A673 (cell line): ENCODE data around the gene NTRK3.

Experiments used
- EZH2 ChIP-seq: fragments of 200-600 bp; sonication (generic); IDR thresholded peaks from 2 replicates; pipeline ENCODE4 v1.6.1; 2017; ENCODE audit warnings: borderline replicate concordance, low read depth, mild to moderate bottlenecking, mixed read lengths, antibody characterized with exemption, low read length; ENCODE audit not compliant: poor library complexity, severe bottlenecking
- TF ChIP-seq, protein P1 (sequence below): fragments of 300-800, 200-600 bp; sonication (generic); conservative IDR thresholded peaks from 2 replicates; pipeline ENCODE4 v1.5.1; 2017; ENCODE audit warnings: low read depth, mild to moderate bottlenecking, antibody characterized with exemption, low read length, moderate library complexity, mixed read lengths

DNA sequence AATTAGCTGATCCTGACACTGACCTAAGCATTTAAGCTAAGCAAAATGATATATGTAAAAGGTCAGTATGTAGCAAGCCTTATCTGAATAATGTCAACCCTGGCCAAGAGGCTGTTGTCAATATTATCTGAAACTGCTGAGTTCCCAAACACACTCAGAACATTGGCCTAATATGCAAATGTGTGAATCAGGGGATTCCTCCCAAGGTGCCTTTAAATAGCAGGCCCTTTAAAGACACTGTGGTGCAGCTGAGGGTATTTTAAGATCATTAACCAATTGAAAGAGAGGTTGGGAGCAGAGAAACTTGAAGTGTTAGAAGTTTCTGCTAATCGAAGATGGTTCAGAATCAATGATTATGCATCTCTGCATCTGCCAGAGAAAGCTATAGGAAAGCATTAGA, 207.0 kb downstream of the NTRK3 start:
- TF ChIP-seq, protein P1, sequence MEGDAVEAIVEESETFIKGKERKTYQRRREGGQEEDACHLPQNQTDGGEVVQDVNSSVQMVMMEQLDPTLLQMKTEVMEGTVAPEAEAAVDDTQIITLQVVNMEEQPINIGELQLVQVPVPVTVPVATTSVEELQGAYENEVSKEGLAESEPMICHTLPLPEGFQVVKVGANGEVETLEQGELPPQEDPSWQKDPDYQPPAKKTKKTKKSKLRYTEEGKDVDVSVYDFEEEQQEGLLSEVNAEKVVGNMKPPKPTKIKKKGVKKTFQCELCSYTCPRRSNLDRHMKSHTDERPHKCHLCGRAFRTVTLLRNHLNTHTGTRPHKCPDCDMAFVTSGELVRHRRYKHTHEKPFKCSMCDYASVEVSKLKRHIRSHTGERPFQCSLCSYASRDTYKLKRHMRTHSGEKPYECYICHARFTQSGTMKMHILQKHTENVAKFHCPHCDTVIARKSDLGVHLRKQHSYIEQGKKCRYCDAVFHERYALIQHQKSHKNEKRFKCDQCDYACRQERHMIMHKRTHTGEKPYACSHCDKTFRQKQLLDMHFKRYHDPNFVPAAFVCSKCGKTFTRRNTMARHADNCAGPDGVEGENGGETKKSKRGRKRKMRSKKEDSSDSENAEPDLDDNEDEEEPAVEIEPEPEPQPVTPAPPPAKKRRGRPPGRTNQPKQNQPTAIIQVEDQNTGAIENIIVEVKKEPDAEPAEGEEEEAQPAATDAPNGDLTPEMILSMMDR = no peak
- TF ChIP-seq EZH2 = no peak
